Transverse colon (tissue), 4 donors: ENCODE measurements around the gene MYH13.

Experiments
- POLR2A ChIP-seq: fragments of 450-650 bp; IDR thresholded peaks from one replicate; pipeline ENCODE4 v1.6.1; 2016; ENCODE audit warnings: antibody characterized with exemption, mild to moderate bottlenecking, moderate library complexity
- POLR2AphosphoS5 ChIP-seq, 3 donors: sonication (generic); formaldehyde crosslinking; IDR thresholded peaks; one replicate each; pipeline ENCODE4 v1.6.1; 2016; ENCODE audit warnings: antibody characterized with exemption in 3 of 3
- TF ChIP-seq, protein P1 (sequence below), 5 experiments: fragments of 200-600 bp in 3 of 5; fragments of 450-650 bp in 2 of 5; sonication (generic) in 3 of 5; IDR thresholded peaks; 1 replicate in 2 of 5; 2 replicates in 3 of 5; pipeline ENCODE4 v1.5.1; 2016 to 2017; ENCODE audit warnings: antibody characterized with exemption in 5 of 5, inconsistent platforms in 3 of 5, mild to moderate bottlenecking in 2 of 5, moderate library complexity in 1 of 5

DNA sequence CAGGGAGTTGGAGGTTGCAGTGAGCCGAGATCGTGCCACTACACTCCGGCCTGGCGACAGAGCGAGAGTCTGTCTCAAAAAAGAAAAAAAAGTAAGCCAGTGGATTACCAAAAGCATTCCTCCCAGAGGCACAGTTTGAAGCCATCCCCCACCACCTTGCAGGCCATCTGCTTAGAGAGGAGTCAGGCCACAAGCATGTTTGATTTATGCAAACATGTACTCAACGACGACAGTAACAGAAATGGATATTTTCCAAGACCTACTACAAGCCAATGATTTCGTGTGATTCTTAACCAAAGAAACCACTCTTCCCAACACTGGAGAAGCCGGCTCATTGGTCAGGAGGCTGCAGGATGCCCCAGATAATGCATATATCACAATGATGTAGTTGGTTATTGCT lies 34.8 kb downstream of the MYH13 start:
- TF ChIP-seq, protein P1, sequence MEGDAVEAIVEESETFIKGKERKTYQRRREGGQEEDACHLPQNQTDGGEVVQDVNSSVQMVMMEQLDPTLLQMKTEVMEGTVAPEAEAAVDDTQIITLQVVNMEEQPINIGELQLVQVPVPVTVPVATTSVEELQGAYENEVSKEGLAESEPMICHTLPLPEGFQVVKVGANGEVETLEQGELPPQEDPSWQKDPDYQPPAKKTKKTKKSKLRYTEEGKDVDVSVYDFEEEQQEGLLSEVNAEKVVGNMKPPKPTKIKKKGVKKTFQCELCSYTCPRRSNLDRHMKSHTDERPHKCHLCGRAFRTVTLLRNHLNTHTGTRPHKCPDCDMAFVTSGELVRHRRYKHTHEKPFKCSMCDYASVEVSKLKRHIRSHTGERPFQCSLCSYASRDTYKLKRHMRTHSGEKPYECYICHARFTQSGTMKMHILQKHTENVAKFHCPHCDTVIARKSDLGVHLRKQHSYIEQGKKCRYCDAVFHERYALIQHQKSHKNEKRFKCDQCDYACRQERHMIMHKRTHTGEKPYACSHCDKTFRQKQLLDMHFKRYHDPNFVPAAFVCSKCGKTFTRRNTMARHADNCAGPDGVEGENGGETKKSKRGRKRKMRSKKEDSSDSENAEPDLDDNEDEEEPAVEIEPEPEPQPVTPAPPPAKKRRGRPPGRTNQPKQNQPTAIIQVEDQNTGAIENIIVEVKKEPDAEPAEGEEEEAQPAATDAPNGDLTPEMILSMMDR (IDR thresholded peaks at IDR 0.05), result no peak
- TF ChIP-seq POLR2AphosphoS5 (IDR thresholded peaks at IDR 0.05), result no peak
- no peak for TF ChIP-seq POLR2A
